Naive B cell (primary cell): ENCODE measurements around the gene PYGB. TPM values are rescaled to one million over a fixed set of nuclear protein-coding genes. Genes with fewer than 3 reads are reported as not detected.
A peak's percentile ranks its signal among the peaks of the same experiment; 100 is the strongest.

Experiments
- ATAC-seq, 2 donors: fragments of 150-1000 bp; cut with Tn5 transposase; 2 replicates each; pipeline ENCODE4 v1.10.0; 2021; ENCODE audit warnings: low read depth in 2 of 2, mild to moderate bottlenecking in 2 of 2, moderate library complexity in 2 of 2
- DNase-seq: peaks from one replicate; pipeline ENCODE4 v3.0.0; 2022
- H3K27ac Mint-ChIP-seq, 6 donors: one replicate each; pipeline ENCODE4 v1.8.0; 2020 to 2022; ENCODE audit warnings: mild to moderate bottlenecking in 6 of 6, mixed read lengths in 6 of 6, moderate library complexity in 5 of 6, inconsistent platforms in 2 of 6
- H3K27me3 Mint-ChIP-seq, 3 donors: one replicate each; pipeline ENCODE4 v1.8.0; 2021 to 2022; ENCODE audit warnings: mixed read lengths in 3 of 3, mild to moderate bottlenecking in 1 of 3
- H3K36me3 Mint-ChIP-seq, 2 donors: one replicate each; pipeline ENCODE4 v1.8.0; 2020 to 2022; ENCODE audit warnings: mixed read lengths in 2 of 2, inconsistent platforms in 1 of 2, mild to moderate bottlenecking in 1 of 2
- H3K4me1 Mint-ChIP-seq, 3 donors: one replicate each; pipeline ENCODE4 v1.8.0; 2020 to 2022; ENCODE audit warnings: mixed read lengths in 3 of 3, inconsistent platforms in 1 of 3, mild to moderate bottlenecking in 1 of 3, moderate library complexity in 1 of 3
- H3K4me3 Mint-ChIP-seq, 8 donors: one replicate each; pipeline ENCODE4 v1.8.0; 2020 to 2022; ENCODE audit warnings: mild to moderate bottlenecking in 8 of 8, mixed read lengths in 8 of 8, moderate library complexity in 8 of 8, inconsistent platforms in 2 of 8
- H3K9me3 Mint-ChIP-seq, 7 donors: one replicate each; pipeline ENCODE4 v1.8.0; 2020 to 2022; ENCODE audit warnings: mixed read lengths in 7 of 7, mild to moderate bottlenecking in 5 of 7, inconsistent platforms in 2 of 7, moderate library complexity in 1 of 7
- polyA plus RNA-seq, 6 donors: library from polyadenylated mRNA; unstranded; fragments of 300-500 nt; fragmentation: Illumina TruSeq; gene quantifications; one replicate each; pipeline ENCODE4 v1.2.3, GENCODE V29; 2021; ENCODE audit warnings: low read depth in 6 of 6

The PYGB gene
- polyA plus RNA-seq, 6 donors from 2014 or later, result 16.4 to 26.6 (median 22.8) TPM

DNA sequence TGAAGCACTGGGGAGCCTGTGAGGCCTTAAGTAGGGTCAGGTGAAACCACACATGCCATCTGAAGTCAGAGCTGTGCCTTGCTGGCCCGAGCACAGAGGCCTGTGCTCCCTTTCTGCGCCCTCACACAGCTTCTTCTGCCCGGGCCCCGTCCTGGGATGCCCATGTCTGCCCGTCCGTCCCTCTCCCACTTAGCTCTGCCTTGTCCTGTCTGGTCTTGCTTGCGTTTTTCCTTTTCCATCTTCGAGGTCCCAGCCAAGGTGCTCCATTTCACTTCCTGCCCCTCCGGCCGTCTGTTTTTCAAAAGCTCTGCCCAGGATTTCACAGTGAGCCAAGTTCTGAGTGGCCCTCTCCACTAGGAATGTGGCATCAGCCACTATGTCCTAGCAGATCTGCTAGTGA lies 45.6 kb downstream of the PYGB start:
- Mint-ChIP-seq H3K4me1 (peaks cover 7 to 12% (median 7%) of the 10 kb centered on the region in 3 donors), H3K27me3 (no peaks in the 10 kb centered on the region), H3K36me3 (no peaks in the 10 kb centered on the region), H3K9me3 (no peaks in the 10 kb centered on the region), H3K4me3 (no peak overlapping the region), H3K27ac (peak overlapping the region in 1 of 6 donors; percentile 66)
- ATAC-seq (no peak), DNase-seq (no peak)

DNA sequence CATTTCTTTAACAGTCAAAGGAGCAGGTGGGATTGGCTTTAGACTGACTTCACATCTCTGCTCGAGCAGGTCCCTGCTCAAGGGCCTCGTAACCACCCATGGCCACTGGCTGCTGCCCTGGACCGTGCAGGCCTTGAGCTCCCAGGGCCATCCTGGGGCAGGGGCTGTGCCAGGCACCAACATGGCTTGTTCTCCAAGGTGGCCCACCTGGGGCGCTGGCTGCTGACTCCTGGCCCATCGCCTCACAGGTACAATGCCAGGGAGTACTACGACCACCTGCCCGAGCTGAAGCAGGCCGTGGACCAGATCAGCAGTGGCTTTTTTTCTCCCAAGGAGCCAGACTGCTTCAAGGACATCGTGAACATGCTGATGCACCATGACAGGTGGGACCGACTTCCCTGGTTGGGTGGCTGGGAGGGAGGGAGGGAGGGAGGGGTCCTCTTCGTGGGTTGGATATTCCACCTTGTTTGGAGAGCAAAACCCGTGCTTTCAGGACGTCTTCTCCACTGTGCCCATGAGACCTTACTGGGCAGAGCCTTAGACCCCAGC lies 46.1 kb downstream of the PYGB start:
- H3K27me3 Mint-ChIP-seq, result no peaks in the 10 kb centered on the region
- H3K4me3 Mint-ChIP-seq, result no peak overlapping the region
- H3K36me3 Mint-ChIP-seq, result no peaks in the 10 kb centered on the region
- ATAC-seq, result no peak
- no peak for DNase-seq
- H3K9me3 Mint-ChIP-seq, result no peaks in the 10 kb centered on the region
- H3K4me1 Mint-ChIP-seq, result peaks cover 4 to 7% (median 6%) of the 10 kb centered on the region in 3 donors
- H3K27ac Mint-ChIP-seq, result no peak overlapping the region

DNA sequence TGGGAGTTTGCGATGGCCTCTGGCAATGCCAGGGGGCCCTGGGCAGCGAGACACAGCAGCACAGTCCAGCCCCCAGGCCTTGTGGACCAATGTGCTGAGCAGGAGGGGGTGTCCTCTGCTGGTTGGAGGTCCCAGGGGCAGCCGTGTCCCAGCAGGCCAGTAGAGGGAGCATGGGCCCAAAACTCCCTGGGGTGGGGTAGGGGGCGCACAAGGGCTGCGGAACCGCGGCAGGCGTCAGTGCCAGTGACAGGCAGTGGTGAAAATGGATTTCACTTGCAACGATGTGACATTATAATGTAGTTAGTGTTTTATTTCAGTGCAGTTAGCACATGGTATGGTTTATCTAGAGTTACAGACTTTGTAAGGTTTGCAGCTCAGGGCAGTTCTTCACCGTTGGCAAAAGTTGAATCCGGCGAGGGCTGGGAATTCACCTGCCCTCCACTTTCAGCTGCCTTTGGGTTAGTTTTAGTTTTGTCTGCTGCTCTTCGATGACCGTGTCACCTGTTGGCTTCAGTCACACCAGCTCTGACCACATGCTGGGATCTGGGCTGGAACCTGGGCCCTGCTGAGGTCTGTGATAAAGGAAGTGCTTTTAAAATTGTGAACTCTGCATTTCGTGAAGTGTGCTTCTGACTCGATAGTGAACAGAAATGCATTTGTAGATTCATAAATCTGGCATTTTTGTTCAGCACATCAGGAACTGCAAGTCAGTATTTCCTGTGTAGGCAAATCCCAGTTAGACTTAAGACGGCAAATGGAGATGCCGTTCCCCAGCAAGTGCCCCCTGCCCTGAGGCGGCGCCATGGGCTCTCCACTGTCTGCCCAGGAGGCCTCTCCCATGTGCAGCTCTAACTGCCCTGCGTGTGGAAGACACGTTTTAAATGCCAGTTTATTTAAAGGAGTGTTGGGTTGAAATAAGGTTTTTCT lies 46.8 kb downstream of the PYGB start:
- DNase-seq, result peak; percentile 61
- Mint-ChIP-seq H3K36me3 (no peaks in the 10 kb centered on the region), H3K4me3 (no peak overlapping the region), H3K27me3 (no peaks in the 10 kb centered on the region), H3K4me1 (peaks cover 4 to 6% (median 6%) of the 10 kb centered on the region in 3 donors), H3K9me3 (no peaks in the 10 kb centered on the region), H3K27ac (no peak overlapping the region)
- peak; percentile 83 to 92 for ATAC-seq

DNA sequence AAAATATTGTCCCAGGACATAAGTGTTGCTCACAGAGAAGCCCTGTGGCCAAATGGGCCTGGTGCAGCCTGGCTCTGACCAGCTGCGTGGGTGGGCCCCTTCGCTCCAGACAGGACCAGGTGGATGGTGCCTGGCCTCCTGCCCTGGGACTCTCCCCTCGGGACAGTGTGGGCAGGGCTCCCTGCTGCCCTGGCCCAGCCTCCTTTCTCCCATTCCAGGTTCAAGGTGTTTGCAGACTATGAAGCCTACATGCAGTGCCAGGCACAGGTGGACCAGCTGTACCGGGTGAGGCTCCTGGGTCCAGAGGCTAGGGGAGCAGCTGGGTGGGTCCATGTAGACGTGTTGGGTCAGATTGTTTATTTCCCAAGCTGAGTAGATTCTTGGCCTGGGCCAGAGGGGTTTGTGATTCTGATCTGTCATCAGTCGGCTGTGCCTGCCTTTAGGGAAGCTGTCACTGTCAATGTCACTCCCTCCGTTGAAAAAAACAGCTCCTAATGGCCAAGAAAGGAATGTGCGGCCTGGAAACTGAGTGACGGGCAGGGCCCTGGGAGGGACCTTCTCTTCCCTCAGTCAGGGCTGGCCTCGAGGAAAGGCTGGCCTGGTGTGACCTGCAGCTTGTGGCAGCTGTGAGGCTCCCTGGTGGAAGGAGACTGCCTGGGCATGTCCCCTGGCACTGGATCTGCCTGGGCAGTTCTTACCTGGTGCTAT lies 47.7 kb downstream of the PYGB start:
- H3K27ac Mint-ChIP-seq, result no peak overlapping the region
- H3K4me3 Mint-ChIP-seq, result no peak overlapping the region
- H3K4me1 Mint-ChIP-seq, result peaks cover 4 to 6% (median 6%) of the 10 kb centered on the region in 3 donors
- H3K9me3 Mint-ChIP-seq, result no peaks in the 10 kb centered on the region
- no peak for ATAC-seq
- no peaks in the 10 kb centered on the region for H3K27me3 Mint-ChIP-seq
- H3K36me3 Mint-ChIP-seq, result no peaks in the 10 kb centered on the region
- DNase-seq, result no peak

DNA sequence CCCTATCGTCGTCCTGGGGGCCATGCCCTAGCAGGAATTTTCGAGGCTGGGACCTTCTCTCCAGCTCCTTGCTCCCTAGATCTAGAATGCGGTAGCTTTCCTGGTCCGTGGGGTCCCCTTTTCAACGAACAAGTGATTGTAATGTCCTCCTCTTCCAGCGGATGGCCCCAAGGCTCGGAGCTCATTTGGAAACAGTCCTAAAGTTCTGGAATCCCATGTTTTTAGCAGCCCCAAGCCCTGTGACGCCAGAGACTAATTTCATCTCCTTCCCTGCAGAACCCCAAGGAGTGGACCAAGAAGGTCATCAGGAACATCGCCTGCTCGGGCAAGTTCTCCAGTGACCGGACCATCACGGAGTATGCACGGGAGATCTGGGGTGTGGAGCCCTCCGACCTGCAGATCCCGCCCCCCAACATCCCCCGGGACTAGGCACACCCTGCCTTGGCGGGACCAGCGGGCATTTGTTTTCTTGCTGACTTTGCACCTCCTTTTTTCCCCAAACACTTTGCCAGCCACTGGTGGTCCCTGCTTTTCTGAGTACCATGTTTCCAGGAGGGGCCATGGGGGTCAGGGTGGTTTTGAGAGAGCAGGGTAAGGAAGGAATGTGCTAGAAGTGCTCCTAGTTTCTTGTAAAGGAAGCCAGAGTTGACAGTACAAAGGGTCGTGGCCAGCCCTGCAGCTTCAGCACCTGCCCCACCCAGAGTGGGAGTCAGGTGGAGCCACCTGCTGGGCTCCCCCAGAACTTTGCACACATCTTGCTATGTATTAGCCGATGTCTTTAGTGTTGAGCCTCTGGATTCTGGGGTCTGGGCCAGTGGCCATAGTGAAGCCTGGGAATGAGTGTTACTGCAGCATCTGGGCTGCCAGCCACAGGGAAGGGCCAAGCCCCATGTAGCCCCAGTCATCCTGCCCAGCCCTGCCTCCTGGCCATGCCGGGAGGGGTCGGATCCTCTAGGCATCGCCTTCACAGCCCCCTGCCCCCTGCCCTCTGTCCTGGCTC lies 48.5 kb downstream of the PYGB start:
- Mint-ChIP-seq H3K9me3 (no peaks in the 10 kb centered on the region), H3K4me3 (no peak overlapping the region), H3K27ac (peak overlapping the region in 4 of 6 donors; percentile 11 to 47 (median 16)), H3K4me1 (peaks cover 4 to 6% (median 6%) of the 10 kb centered on the region in 3 donors), H3K27me3 (no peaks in the 10 kb centered on the region), H3K36me3 (no peaks in the 10 kb centered on the region)
- DNase-seq (no peak), ATAC-seq (no peak)

DNA sequence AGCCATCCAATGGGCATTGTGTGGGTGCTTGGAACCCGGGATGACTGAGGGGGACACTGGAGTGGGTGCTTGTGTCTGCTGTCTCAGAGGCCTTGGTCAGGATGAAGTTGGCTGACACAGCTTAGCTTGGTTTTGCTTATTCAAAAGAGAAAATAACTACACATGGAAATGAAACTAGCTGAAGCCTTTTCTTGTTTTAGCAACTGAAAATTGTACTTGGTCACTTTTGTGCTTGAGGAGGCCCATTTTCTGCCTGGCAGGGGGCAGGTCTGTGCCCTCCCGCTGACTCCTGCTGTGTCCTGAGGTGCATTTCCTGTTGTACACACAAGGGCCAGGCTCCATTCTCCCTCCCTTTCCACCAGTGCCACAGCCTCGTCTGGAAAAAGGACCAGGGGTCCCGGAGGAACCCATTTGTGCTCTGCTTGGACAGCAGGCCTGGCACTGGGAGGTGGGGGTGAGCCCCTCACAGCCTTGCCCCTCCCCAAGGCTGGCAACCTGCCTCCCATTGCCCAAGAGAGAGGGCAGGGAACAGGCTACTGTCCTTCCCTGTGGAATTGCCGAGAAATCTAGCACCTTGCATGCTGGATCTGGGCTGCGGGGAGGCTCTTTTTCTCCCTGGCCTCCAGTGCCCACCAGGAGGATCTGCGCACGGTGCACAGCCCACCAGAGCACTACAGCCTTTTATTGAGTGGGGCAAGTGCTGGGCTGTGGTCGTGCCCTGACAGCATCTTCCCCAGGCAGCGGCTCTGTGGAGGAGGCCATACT lies 49.4 kb downstream of the PYGB start:
- Mint-ChIP-seq H3K27ac (peak overlapping the region in 1 of 6 donors; percentile 81), H3K27me3 (no peaks in the 10 kb centered on the region), H3K9me3 (no peaks in the 10 kb centered on the region), H3K4me3 (peak overlapping the region in 1 of 8 donors; percentile 29), H3K36me3 (no peaks in the 10 kb centered on the region), H3K4me1 (peaks cover 4 to 6% (median 6%) of the 10 kb centered on the region in 3 donors)
- ATAC-seq (no peak), DNase-seq (no peak)

DNA sequence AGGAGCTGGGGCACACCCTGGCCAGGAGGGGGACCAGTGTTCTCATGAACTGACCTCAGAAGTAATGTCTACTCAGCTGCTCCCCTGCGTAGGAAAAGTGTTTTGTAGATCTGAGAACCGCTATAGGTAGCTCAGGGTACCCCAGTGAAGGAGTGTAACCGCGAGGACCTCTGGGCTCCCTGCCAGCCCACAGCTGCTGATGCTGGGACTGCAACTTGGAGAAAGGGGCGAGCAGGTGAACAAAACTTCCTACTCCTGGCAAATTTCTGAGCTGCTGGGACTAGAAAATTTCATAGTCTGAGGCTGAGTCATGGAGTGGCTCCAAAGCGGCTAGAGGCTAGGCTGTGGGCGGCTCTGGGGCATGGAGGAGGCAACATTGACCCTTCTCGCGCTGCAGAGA lies 51.9 kb downstream of the PYGB start:
- no peak for DNase-seq
- no peaks in the 10 kb centered on the region for H3K36me3 Mint-ChIP-seq
- peaks cover 0 to 6% (median 6%) of the 10 kb centered on the region in 3 donors for H3K4me1 Mint-ChIP-seq
- H3K4me3 Mint-ChIP-seq, result no peak overlapping the region
- no peaks in the 10 kb centered on the region for H3K9me3 Mint-ChIP-seq
- peak overlapping the region in 2 of 6 donors; percentile 45 to 96 for H3K27ac Mint-ChIP-seq
- no peaks in the 10 kb centered on the region for H3K27me3 Mint-ChIP-seq
- ATAC-seq, result no peak

DNA sequence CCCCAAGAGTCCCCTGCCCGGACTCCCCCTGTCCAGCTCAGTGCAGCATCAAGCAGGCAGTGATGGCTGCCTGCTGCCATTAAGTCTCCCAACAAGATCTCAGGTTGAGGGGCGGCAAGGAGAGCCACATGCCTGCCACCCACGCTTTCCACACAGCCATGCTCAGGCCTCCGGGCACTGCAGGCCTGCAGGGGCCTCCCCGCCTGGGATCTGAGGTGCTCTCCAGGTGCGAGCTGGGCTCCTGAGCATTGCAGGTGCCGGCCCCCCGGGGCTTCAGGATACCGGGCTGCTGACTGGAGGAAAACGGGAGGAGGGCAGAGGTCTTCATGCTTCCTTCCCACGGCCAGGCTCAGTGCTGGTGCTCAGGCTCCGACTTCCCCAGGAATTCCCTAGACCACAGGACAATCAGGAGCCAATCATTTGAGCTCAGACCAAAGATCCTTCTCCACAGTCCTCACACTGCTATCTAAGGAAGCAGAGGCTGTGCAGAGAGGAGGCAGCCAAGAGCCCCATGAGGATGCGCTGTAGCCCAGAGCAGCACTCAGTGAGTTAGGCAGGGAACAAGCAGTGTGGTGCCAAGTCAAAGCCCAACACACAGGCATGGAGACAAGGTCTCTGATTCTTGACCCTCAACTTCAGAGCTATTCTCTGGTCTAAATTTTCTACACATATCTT lies 52.7 kb downstream of the PYGB start:
- DNase-seq, result no peak
- Mint-ChIP-seq H3K27me3 (no peaks in the 10 kb centered on the region), H3K9me3 (no peaks in the 10 kb centered on the region), H3K36me3 (no peaks in the 10 kb centered on the region), H3K4me1 (peaks cover 0 to 6% (median 6%) of the 10 kb centered on the region in 3 donors), H3K4me3 (no peak overlapping the region), H3K27ac (peak overlapping the region in 1 of 6 donors; percentile 44)
- ATAC-seq, result no peak

DNA sequence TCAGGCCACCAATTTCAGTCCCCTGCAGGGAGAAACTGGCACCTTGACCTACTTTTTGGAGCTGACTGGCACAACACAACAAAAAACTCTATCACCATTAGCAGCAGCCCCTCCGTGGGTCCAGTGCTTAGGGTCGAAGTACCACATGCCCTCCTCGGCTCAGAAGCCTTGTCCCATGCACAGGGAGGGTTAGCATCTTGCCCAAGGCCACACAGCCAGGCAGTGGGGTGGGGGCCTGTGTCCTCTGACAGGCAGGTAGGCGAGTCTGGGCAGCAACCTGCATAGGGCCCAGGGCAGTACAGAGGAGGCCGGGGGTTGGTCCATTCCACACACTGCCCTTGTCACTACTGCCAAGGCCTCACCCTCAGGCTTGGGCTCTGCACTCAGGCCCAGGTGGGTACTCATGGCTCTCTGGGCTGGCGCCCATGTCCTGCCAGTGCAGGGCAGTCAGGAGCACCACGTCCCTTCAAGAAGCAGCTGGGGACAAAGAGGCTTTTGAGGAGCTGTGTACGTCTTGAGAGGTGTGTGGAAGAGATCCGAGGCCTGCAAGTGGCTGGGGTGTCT lies 53.6 kb downstream of the PYGB start:
- no peaks in the 10 kb centered on the region for H3K27me3 Mint-ChIP-seq
- H3K27ac Mint-ChIP-seq, result peak overlapping the region in 1 of 6 donors; percentile 63
- H3K36me3 Mint-ChIP-seq, result no peaks in the 10 kb centered on the region
- no peak for ATAC-seq
- H3K4me3 Mint-ChIP-seq, result peak overlapping the region in 1 of 8 donors; percentile 29
- H3K9me3 Mint-ChIP-seq, result no peaks in the 10 kb centered on the region
- peaks cover 0 to 6% (median 3%) of the 10 kb centered on the region in 3 donors for H3K4me1 Mint-ChIP-seq
- DNase-seq, result no peak

DNA sequence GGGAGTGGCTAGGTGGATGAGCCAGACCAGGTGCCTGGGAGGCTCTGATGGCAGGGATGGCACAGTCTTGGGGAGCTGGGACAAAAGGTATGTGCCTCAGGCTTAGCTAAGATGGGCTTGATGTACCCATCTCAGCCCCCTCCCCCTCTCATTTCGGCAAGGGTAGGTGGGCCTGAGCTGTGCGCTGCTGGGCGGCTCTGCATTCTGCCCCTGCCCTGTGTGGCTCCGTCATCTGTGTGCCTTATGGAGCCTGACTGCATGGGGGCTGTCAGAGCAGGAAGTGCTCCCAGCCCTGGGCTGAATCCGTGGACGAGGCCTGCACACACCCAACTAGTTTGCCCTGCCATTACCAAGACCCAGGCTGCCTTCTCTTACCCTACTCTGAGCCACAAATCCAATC lies 54.7 kb downstream of the PYGB start:
- ATAC-seq (no peak), DNase-seq (no peak)
- Mint-ChIP-seq H3K4me3 (no peak overlapping the region), H3K9me3 (no peaks in the 10 kb centered on the region), H3K4me1 (peaks cover 0 to 5% (median 0%) of the 10 kb centered on the region in 3 donors), H3K27ac (no peak overlapping the region), H3K36me3 (no peaks in the 10 kb centered on the region), H3K27me3 (no peaks in the 10 kb centered on the region)

DNA sequence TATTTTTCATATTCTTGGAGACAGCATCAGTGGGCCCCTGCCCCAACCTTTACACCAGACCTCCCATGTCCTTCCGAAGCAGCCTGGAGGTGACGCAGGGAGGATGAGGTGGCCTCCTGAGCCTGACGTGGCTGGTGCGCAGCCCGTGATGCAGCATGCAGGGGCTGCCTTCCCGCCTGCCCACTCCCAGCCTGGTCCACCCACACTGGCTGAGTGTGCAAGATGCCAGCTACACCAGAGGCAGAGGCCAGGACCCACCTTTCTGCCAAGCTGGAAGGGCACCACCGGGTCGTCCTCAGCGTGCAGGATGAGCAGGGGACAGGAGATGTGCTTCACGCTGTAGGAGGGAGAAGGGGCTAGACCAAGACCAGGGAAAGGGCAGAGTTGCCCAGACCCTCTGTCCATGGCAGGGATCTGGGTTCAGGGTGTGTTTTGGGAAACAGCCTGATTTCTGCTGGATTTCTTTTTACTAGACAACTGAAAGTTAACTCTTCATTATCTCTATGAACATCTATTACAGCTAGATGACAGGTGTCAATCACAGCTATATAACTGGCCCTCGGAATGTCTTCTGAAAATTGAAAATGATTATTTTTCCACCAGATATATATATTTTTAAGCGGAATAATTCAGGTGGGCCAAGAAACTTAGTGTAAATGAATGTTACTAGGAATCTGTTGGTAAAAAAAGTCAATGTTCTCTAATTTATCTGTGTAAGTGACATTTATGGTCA lies 55.6 kb downstream of the PYGB start:
- no peak for DNase-seq
- Mint-ChIP-seq H3K36me3 (no peaks in the 10 kb centered on the region), H3K27me3 (no peaks in the 10 kb centered on the region), H3K9me3 (no peaks in the 10 kb centered on the region), H3K4me1 (no peaks in the 10 kb centered on the region), H3K4me3 (no peak overlapping the region), H3K27ac (no peak overlapping the region)
- ATAC-seq, result no peak
